CD4-positive, alpha-beta T cell treated with Interferon gamma for 1 hour (primary cell): Measurements from ENCODE around the gene FKBP1A.

Experiments used
- DNase-seq: peaks from one replicate; pipeline ENCODE4 v3.0.0-alpha.2; 2020

FKBP1A gene

DNA sequence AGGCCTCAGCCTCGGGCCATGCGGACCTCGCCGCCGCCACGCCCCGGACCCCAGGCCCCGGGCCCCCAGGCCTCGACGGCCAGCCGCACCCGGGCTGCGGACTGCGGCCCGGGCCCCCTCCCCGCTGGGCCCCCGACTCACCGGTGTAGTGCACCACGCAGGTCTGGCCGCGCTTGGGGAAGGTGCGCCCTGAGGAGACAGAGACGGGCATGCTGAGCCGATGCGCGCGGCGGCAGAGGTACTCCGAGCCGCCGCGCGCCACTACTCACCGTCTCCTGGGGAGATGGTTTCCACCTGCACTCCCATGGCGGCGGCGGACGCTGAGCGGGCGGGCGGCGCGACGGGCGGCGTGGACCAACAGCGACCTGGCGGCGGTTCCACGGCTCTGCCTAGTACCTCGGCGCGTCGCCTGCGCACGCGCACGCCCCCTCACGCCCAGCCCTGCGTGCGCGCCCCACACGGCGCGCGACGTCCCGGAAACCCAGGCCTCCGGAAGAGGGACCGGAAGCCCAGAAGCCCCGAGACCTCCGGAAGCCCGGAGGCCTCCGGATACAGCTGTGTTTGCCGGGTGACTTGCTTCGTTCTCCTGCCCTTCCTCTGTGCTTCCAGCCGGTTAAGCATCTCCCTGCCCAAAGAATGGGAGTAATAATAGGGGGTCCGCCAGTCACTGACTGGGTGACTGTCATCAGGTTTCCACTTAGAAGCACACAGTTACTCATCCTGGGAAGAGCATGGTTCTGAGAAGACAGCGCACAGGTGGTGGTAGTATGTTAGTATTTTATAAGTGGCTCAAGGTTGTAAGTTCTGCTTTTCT lies at the start of gene FKBP1A:
Gene FKBP1A, minus strand, starts transcription at position 362 of the 814 bp plus-strand sequence. Its CDS starts 56 bp downstream, at position 306.
- peak; percentile 94 for DNase-seq

DNA sequence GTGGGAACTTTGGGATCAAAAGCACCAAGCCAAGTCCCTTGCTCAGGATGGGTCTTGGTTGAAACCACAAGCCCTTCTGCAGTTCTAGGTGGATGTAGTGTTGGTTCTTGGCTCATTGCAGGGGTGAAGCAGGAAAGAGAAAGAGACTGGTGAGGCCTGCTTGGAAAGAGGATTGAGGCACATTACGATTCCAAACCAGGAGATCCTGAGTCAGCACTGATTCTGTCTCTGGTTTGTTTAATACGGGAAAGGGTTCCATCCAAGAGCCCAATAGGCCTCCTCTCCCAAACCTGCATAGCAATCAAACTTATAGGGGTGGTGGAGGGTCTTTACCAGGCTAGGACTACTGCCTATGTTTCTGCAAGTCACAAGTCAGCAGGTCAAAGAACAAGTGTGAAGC lies 49.5 kb upstream of the FKBP1A start:
- no peak for DNase-seq

DNA sequence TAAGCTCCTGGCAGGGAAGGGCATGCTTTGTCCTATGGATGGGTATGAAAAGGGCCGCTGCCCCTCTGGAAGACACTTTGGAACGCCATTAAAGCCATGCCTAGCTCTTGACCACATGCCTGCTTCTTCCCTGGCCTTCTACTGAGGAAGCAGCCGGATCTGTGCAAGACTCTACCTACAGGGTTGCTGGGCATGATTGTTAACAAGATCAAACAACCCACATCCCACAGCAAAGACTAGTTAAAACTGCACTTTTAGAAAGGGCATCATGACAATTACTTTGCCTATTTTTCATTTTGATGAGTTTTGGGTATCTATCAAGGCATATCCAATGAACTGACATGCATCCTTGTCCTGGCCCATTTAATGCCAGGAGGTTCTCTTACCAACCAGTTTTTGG lies 48.3 kb upstream of the FKBP1A start:
- no peak for DNase-seq

DNA sequence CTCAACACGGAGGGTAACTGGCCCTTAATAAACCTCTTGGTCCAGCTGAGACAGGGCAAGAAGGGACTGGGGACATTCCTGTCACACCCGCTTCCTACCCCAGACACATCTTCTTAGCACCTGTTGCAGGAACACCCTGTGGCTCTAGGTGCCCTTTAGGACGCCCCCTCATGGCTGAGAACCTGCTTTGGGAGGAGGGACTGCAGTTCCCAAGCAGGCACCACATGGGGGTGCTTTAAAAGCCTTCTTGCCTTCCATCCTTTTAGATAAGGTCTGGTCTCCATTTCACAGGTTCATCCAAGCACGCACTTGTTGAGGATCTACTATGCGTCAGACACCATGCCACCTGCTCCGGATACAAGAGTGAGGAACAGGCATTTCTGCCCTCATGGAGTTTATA lies 47.2 kb upstream of the FKBP1A start:
- DNase-seq: peak; percentile 7

DNA sequence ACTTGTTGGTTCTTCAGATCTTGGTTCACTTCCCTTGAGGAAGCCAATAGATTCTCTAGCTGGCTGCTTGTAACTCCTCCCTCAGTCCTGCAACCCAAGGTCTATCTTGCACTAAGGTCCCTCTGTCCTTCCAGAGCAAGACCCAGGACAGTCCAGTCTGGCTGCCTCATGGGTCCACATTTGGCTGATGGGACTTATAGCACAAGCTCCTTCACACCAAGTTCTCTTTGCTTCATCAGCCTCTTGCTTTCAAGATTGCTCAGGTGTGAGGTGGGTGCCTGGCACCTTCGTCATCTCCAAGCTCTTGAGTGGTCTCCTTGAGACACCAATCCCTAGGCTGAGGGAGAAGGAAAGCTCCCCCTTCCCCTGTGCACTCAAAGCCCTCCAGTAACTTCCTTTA lies 45.5 kb upstream of the FKBP1A start:
- DNase-seq: no peak

DNA sequence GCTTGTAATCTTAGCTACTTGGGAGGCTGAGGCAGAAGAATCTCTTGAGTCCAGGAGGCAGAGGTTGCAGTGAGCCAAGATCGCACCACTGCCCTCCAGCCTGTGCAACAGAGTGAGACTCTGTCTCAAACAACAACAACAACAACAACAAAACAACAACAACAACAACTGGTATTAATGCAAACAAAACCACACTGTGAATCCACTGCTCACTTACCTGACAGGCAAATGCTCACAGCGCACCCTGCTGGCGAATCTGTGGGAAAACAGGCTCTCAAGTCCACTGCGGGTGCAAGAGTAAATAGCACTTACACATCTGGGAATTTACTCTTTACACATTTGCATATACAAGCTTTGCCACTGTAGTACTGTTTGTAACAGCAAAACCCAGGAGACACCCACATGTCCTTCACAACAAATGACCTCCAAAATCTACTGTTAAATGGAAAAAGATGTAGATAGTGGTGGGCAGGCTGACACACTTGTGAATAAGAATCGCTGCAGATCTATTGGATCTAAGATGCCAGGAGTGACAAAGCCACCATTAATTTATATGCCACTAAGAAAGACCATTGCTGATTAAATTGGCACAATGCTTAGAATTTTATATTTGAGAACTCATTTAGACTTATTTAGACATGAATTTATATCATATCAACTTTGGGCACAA lies 44.5 kb upstream of the FKBP1A start:
- peak; percentile 78 for DNase-seq

DNA sequence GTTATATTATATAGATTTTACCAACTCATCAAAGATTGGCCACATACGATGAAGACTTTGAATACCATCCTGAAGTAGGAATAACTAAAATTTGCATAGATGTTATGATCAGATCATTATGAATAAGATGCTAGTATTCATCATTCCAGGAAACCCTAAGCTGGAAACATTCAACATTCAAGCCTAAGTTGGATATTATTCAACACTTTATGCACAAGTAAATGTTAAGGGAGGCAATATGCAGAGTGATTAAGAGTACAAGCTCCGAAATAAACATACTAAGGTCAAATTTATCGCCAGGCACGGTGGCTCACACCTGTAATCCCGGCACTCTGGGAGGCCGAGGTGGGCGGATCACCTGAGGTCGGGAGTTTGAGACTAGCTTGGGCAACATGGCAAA lies 43.4 kb upstream of the FKBP1A start:
- DNase-seq: no peak

DNA sequence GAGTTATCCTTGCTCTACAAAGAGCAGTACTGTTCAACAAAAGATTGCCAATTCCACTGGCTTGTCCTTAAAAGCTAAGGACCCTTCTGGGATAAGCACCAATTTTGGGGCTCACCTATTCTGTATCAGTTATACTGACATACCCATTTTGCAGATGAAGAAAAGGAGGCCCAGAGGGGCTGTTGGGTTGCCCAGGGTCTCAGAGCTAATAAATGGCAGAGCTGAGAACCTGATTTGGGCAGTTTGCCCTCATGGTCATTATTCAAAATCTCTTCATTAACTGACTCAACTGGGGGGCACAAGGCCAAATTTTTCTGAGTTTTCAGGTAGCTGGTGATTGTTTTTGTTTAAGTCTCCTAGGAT lies 42.5 kb upstream of the FKBP1A start:
- no peak for DNase-seq

DNA sequence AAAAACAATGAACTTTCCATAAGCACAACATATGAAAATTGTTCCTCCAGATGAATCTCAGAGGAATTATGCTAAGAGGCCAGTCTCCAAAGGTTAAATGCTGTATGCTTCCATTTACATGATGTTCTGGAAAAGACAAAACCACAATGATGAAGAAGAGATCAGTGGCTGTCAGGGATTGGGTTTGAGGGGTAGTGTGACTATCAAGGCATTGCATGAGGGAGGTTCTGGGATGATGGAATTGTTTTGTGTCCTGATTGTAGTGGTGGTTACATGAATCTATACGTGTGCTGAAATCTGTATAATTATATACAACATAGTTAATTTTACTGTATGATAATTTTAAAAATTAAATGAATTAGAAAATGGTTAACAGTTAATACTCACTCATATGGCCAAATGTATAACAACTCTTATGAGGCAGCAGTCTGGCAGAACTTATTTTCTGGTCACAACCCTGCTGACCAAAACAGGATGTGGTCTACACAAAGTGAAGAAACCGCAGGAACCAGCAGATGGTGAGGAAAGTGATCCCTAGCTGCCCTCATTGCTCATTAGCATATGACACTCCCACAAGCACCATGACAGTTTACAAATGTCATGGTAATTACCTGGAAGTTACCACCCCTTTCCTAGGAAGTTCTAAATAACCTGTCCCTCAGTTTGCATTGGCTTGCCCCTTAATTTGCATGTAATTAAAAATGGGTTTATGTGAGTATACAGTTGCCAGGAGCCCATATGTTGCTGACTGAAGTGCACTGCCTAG lies 41.9 kb upstream of the FKBP1A start:
- peak; percentile 75 for DNase-seq

DNA sequence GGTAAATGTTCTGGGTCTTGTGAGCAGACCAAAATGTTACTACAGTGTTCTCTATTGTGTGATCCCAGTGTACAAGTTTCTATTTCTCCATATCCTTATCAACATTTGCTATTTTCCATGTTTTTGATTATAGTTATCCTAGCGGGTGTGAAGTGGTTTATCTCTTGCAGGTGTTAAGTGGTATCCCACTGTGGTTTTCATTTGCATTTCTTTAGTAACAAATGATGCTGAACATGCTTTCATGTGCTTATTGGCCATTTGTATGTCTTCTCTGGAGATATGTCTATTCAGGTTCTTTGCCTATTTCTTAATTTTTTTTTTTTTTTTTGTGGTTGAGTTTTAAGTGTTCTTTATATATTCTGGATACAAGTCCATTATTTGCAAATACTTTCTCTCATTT lies 38.3 kb upstream of the FKBP1A start:
- no peak for DNase-seq

DNA sequence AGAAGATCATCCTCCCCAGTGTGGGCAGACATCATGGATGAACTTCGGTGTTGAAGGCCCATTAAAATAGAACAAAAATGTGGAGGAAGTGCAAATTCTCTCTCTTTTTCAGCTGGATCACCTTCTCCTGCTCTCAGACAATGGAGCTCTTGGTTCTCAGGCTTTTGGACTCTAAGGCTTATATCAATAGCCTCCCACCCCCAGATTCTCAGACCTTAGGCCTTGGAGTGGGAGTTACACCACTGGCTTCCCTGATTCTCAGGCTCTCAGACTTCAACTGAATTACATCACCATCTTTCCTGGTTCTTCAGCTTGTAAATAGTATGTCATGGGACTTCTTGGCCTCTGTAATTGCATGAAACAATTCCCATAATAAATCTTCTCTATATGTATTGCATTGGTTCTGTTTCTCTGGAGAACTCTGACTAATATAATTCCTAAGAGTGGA lies 37.2 kb upstream of the FKBP1A start:
- no peak for DNase-seq

DNA sequence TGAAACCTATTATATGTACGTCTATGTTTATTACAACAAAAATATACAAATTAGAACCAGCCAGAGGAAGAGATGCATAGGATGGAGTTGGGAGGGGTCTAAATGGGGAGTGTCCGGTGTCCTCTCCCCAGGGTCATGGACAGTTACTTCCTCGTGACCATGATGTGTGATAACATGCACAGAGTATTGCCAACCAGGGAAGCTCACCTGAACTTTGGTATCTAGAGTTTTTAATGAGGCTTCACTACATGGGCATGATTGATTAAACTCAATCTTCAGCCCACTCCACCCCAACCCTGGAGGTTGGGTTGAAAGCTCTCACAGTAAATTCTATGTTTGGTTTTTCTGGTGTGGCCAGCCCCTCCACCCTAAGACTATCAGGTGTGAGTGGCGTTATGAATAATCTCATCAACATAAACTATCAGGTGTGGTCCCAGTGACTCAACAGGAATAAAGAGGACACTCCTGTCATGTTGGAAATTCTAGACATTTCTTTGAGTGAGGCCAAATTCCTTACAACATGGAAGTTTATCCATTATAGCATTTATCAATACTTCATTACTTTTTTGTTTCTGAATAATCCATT lies 36.4 kb upstream of the FKBP1A start:
- no peak for DNase-seq

DNA sequence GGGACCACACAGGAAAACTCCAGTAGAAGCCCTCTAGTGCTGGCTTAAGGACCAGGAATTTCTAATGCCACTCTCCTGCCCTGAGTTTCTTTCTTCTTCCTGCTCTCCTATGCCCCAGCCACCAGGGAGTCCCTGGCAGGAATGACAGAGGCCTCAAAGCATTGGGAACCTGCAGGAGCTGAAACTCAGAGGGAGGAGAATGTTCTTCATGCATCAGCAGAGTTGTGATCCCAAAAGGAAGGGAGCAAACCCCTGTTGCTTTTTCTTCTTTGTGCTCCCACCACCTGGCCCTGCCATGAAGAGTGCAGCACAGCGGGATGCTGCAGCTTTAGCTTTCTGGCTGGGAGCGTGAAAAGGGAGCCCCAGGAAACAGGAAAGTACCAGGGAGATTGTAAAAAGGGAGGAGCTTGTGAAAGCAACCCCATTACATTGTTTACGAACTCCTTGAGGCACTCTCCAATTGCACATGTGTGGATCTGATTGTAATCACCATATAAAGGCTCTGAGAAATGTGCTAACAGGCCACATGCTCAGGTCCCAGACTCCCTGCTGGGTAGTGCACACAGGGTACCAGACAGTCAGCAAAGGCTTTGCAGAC lies 34.7 kb upstream of the FKBP1A start:
- no peak for DNase-seq

DNA sequence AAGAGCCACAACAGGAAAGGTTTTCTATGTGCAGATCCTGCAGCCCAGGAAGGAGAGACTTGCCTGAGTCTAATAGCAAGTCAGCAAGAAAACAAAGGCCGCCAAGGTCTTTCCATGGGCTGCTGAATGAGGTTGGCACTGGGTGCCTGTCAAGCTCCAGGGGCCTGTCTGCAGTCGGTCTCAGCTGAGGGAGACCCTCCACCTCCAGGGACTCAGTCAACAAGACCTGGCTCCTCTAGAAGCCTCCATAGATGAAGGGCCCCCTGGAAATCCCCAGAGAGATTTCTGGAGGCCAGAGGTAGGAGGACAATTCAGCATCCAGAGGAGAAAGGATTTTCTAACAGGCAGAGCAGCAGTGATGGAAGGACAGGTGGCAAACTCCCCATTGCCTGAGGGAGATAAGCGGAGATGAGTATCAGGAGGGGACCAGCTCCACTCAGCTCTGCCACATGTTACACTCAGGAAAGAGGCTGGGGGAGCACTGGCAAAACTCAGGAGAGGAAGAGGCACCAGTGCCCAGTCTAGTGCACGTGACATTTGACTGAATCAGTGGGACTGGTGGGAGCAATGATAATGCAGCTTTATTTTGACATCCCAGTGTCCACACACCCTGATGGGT lies 33.5 kb upstream of the FKBP1A start:
- DNase-seq: no peak

DNA sequence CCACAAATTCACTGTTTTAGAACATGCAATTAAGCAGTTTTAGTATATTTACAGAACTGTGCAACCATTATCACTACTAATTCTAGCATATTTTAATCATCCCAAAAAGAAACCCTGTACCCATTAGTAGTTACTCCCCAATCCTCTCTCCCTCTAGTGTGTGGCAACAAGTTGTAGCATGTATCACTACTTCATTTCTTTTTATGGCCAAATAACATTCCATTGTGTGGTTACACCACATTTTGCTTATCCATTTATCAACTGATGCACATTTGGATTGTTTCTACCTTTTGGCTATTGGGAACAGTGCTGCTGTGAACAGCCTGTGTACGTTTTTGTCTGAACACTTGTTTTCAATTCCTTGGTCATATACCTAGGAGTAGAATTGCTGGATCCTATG lies 31.5 kb upstream of the FKBP1A start:
- DNase-seq: no peak

DNA sequence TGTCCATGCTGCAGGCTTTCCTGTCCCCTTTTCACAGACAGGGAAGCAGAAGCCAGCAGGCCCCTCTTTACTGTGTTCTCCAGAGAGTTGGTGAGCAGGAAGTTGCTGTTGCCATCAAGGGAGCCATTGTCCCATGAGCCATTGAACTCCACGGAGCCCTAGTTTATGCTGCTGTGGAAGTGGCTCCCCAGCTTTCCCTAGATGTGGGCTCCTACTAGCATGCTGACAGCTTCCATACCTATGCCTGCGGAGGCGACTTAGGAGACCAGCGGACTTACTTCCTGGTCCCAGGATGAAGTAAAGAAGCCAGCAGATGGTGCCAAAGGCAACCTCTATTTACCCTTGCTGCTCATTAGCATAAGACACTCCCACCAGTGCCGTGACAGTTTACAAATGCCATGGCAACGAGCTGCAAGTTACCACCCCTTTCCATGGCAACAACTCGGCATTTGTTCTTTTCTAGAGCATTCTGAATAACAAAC lies 30.8 kb upstream of the FKBP1A start:
- peak; percentile 40 for DNase-seq

DNA sequence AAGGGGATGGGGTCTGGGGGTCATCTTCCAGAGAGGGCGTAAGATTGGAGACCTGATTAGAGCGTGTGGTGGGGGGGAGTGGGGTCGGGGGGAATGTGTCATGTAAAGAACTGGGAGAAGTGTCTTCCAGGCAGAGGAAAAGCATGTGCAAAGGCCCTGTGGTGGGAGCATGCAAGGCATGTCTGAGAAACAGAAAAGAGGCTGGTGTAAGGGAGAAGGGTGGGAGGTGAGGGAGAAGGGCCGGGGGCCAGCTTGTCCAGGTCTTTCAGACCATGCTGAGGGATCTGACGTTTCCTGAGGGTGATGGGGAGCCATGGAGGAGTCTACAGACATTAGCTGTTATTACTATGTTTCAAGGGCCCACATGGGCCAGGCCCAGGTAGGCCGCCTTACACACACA lies 30.4 kb upstream of the FKBP1A start:
- no peak for DNase-seq

DNA sequence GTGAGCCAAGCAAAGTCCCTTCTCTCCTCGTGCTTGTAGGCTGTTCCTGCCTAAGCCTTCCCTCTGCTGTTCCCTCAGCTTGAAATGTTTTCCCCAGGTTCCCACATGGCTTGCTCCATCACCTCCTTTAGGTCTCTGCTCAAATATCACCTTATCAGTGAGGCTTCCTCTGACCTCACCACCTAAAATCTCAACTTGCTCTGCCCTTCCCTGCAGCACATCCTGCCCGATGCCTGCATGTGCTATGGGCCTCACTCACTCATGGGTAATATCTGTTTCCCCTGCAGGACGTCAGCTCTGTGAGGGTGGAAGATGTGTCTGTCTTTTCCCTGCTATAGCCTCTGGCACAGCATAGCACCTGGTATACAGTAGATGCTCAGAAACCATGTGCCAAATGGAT lies 29.9 kb upstream of the FKBP1A start:
- no peak for DNase-seq

DNA sequence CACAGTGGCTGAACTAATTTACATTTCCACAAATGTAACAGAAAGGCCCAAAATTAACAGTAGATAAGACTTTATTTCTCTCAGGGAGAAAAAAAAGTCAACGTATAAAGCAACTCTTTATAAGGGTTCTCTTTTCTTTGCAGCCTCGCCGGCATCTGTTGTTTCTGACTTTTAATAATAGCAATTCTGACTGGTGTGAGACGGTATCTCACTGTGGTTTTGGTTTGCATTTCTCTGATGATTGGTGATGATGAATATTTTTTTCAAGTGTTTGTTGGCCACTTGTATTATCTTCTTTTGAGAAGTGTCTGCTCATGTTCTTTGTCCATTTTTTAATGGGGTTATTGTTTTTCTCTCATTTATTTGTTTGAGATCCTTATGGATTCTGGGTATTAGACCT lies 27.2 kb upstream of the FKBP1A start:
- DNase-seq: no peak

DNA sequence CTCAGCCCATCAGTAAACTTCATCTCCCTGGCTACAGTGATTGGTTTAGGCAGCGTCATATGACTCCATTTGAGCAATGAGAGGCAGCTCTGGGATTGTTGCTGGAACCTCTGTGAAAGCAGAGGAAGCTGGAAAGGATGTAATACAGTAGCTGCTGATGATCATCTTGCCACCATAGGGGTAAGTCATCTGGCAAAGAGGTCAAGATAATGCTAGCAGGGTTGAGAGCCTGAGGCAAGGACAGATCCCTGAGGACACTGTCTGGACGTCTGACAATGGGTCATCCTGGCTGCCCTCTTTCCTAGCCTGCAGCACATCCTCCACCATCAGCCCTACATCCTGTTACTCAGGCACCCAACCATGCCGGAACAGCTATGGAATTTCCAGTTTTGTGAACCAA lies 25.5 kb upstream of the FKBP1A start:
- no peak for DNase-seq

DNA sequence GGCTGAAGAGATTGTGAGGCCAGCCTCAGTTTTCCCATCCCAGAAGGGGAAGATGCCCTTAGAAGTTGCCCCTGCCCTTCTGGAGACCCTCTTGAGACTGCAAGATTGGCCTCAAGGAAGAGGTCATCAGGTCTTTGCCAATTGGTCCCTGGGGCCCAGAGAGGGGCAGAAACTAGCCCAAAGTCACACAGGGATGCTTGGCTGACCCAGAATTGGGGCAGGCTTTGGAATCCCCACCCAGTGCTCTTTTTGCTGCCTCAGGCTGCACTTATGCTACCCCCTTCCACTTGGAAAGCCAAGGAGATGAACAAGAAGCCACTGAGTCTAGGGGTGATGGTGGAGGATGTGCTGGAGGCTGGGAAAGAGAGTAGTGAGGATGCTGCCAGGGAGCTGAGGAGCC lies 24.9 kb upstream of the FKBP1A start:
- DNase-seq: no peak

DNA sequence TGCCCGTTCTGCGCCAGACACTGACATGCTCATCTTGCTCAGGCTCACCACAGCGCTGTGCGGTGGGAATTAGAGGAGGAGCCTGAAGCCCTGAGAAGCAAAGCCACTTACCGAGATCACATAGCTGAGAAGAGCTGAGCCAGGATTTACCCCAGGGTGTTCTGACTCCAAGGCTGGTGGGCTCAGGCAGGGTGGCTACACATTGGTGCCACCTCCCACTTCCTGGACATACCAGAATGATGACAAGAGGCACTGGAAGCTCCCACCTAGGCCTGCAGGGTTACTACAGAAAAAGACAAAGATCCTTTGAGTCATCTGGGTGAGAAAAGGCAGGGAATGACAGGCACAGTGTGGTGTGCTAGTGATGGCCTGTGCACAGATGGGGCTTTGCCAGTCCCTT lies 24.4 kb upstream of the FKBP1A start:
- no peak for DNase-seq
